Gastrocnemius medialis (tissue), 4 donors: Measurements from ENCODE around the gene MRPL10. TPM values are rescaled to one million over a fixed set of nuclear protein-coding genes. Genes with fewer than 3 reads are reported as not detected.

Source experiments
- ATAC-seq, 2 donors: fragments of 150-250 bp; one replicate each; pipeline ENCODE4 v1.9.1; 2016
- DNase-seq, 2 donors: peaks; one replicate each; pipeline ENCODE4 v3.0.0-alpha.2; 2019
- H3K27ac ChIP-seq, 4 donors: fragments of 200-600 bp; sonication (generic); 1 replicate in 1 of 4; 2 replicates in 3 of 4; pipeline ENCODE4 v1.5.1; 2016 to 2018; ENCODE audit warnings: mild to moderate bottlenecking in 2 of 4, moderate library complexity in 1 of 4
- H3K27me3 ChIP-seq, 3 donors: fragments of 200-600 bp; sonication (generic) in 2 of 3; 1 replicate in 1 of 3; 2 replicates in 2 of 3; pipeline versions ENCODE4 v1.5.1 to v1.6.0; 2016 to 2019; ENCODE audit warnings: mild to moderate bottlenecking in 1 of 3, moderate library complexity in 1 of 3
- H3K36me3 ChIP-seq, 2 donors: fragments of 200-600 bp; sonication (generic) in 1 of 2; one replicate each; pipeline ENCODE4 v1.5.1; 2017 to 2018
- H3K4me1 ChIP-seq, 2 donors: fragments of 200-600 bp; sonication (generic) in 1 of 2; one replicate each; pipeline ENCODE4 v1.5.1; 2016 to 2017; ENCODE audit warnings: mild to moderate bottlenecking in 2 of 2
- H3K4me3 ChIP-seq, 4 donors: fragments of 200-600 bp; sonication (generic) in 3 of 4; 1 replicate in 1 of 4; 2 replicates in 3 of 4; pipeline ENCODE4 v1.5.1; 2016 to 2019; ENCODE audit warnings: mild to moderate bottlenecking in 2 of 4
- H3K9me3 ChIP-seq, 3 donors: fragments of 200-600 bp; sonication (generic) in 2 of 3; 1 replicate in 1 of 3; 2 replicates in 2 of 3; pipeline ENCODE4 v1.5.1; 2016 to 2019
- POLR2A ChIP-seq, 2 donors: fragments of 450-650 bp; IDR thresholded peaks; one replicate each; pipeline ENCODE4 v1.6.1; 2017; ENCODE audit warnings: antibody characterized with exemption in 2 of 2, mild to moderate bottlenecking in 2 of 2, moderate library complexity in 2 of 2
- in situ Hi-C, 4 donors: fragments of 200-750 bp; cut with MboI; loops; one replicate each; pipeline versions ENCODE4 v1.15.0 to v1.8.0; 2017; ENCODE audit warnings: low sequenced_read_pairs in 4 of 4
- intact Hi-C: fragments of 100-400 bp; cut with DNase I; formaldehyde crosslinking; loops from one replicate; pipeline ENCODE4 v1.15.1; 2023; ENCODE audit warnings: low total_unique reads
- total RNA-seq, 4 donors: library from RNA; depleted of rRNA; stranded (reverse); fragments of >200 nt; gene quantifications; one replicate each; pipeline versions ENCODE4 v1.1.0 to v1.2.3, GENCODE V29; 2016
- TF ChIP-seq, protein P1 (sequence below), 5 experiments: fragments of 450-650 bp in 3 of 5; fragments of 200-600 bp in 2 of 5; sonication (generic) in 2 of 5; IDR thresholded peaks in 4 of 5; conservative IDR thresholded peaks in 1 of 5; 1 replicate in 4 of 5; 2 replicates in 1 of 5; pipeline ENCODE4 v1.5.1; 2016 to 2019; ENCODE audit warnings: antibody characterized with exemption in 5 of 5, mild to moderate bottlenecking in 3 of 5, moderate library complexity in 3 of 5

MRPL10 gene
- total RNA-seq, 4 donors from 2014 or later: 38.6 to 76.5 (median 49.6) TPM

DNA sequence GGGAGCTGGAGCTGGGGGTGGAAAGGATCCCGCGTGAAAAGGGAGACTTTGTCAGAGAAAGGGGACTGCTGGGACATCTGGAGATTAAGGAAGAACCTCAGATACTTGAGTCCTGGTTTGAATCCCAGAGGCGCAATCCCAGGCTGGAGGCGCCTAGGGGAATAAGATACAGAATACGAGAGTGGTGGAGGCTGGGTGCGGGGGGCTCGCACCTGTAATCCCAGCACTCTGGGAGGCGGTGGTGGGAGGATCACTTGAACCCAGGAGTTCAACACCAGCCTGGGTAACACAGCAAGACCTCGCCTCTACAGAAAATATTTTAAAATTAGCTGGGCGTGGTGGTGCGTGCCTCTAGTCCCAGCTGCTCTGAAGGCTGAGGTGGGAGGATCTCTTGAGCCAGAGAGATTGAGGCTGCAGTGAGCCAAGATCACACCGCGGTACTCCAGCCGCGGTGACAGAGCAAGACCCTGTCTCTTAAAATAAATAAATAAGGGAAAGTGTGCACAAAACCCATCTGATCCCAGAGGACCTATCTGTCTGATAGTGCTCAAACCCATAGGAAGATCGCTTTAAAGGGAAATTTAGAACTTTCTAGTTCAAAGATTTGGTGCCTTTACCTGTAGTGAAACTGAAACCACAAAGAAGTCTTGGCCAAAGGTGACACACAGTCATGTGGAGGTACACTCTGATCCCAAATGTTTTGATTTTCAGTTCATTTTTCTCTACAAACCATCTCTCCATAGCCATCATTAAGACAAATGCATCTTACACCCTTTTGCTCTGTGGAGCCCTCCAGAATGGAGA, 10.3 kb upstream of the MRPL10 start:
- Histone ChIP-seq H3K36me3 (peaks cover 0 to 11% of the 10 kb centered on the region in 2 donors), H3K9me3 (no peaks in the 10 kb centered on the region), H3K27ac (peak overlapping the region; percentile 77 to 89 (median 83)), H3K27me3 (peaks cover 7 to 22% (median 13%) of the 10 kb centered on the region in 3 donors), H3K4me3 (peak overlapping the region; percentile 83 to 97 (median 90)), H3K4me1 (peaks cover 10 to 13% of the 10 kb centered on the region in 2 donors)
- in situ Hi-C loops (loop anchor here (5.0 to 25.0 kb wide), 5 partner anchors 46 to 296 kb away; partner anchors contain the start of gene PRR15L (in 1 of the 4)), intact Hi-C loops (loop anchor here (1.0 to 10.0 kb wide), 4 partner anchors 49 to 176 kb away; partner anchors contain the start of gene PNPO)
- peak in 1 of 2 donors; percentile 15 for ATAC-seq
- TF ChIP-seq, protein P1, sequence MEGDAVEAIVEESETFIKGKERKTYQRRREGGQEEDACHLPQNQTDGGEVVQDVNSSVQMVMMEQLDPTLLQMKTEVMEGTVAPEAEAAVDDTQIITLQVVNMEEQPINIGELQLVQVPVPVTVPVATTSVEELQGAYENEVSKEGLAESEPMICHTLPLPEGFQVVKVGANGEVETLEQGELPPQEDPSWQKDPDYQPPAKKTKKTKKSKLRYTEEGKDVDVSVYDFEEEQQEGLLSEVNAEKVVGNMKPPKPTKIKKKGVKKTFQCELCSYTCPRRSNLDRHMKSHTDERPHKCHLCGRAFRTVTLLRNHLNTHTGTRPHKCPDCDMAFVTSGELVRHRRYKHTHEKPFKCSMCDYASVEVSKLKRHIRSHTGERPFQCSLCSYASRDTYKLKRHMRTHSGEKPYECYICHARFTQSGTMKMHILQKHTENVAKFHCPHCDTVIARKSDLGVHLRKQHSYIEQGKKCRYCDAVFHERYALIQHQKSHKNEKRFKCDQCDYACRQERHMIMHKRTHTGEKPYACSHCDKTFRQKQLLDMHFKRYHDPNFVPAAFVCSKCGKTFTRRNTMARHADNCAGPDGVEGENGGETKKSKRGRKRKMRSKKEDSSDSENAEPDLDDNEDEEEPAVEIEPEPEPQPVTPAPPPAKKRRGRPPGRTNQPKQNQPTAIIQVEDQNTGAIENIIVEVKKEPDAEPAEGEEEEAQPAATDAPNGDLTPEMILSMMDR (IDR thresholded peaks at IDR 0.05 in 4 of 5, conservative IDR thresholded peaks at IDR 0.05 in 1 of 5): peak in 2 of 5 experiments; percentile 6 to 26
- TF ChIP-seq POLR2A (IDR thresholded peaks at IDR 0.05): no peak
- DNase-seq: no peak

DNA sequence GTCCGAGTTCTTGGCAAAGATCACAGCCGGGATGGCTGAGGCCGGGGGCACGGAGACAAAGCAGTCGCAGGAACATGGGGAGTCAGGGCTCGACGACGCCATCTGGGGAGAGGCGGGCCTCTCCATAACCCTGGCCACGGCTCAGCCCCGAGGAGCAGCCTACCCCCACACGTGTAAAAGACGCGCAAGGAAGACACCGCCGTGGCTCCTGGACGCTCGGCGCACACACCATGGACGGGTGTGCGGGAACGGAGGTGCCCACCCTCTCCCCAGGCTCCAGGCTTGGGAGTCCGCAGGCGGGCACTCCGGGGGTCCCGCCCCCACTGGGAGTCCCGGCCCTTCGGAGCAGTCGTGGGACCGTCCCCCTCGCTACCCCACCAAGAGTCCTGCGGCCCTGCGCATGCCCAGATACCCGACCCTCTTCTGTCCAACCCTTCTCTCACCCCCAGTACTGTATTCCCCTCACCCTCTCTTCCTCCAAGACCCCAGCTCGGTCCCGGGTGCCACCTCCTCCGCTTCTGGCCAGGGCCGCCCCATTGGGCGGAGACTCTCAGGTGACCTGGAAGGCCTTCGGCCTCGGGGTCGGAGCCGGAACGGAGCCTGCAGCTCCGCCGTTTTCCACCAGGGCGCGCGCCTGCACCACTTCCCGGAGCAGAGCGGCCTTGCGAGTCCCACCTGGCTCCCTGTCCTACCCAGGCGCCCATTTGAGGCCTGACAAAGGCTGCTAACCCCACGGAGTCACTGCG, 9.6 kb upstream of the MRPL10 start, which contains the start of gene SCRN2:
SCRN2 (minus strand) TSS at position 532 of the 746 bp plus-strand sequence; CDS start at position 102, 430 bp downstream.
- H3K4me3 ChIP-seq: peak within 1 kb of the TSS; percentile 83 to 97 (median 90)
- DNase-seq (peak; percentile 75 to 89), ATAC-seq (peak; percentile 90 to 96)
- peak within 1 kb of the TSS; percentile 77 to 89 (median 83) for H3K27ac ChIP-seq
- H3K4me1 ChIP-seq: peaks cover 10 to 13% of the 10 kb centered on the region in 2 donors
- in situ Hi-C loops (loop anchor here (5.0 to 25.0 kb wide), 5 partner anchors 46 to 296 kb away; partner anchors contain the start of gene PRR15L (in 1 of the 4)), intact Hi-C loops (loop anchor here (1.0 to 10.0 kb wide), 4 partner anchors 49 to 176 kb away; partner anchors contain the start of gene PNPO)
- no peaks in the 10 kb centered on the region for H3K9me3 ChIP-seq
- peaks cover 0 to 14% (median 6%) of the 10 kb centered on the region in 3 donors for H3K27me3 ChIP-seq
- peaks cover 0 to 11% of the 10 kb centered on the region in 2 donors for H3K36me3 ChIP-seq
- TF ChIP-seq, protein P1 (IDR thresholded peaks at IDR 0.05 in 4 of 5, conservative IDR thresholded peaks at IDR 0.05 in 1 of 5): peak; percentile 96 to 99 (median 98)
- TF ChIP-seq POLR2A (IDR thresholded peaks at IDR 0.05): no peak

DNA sequence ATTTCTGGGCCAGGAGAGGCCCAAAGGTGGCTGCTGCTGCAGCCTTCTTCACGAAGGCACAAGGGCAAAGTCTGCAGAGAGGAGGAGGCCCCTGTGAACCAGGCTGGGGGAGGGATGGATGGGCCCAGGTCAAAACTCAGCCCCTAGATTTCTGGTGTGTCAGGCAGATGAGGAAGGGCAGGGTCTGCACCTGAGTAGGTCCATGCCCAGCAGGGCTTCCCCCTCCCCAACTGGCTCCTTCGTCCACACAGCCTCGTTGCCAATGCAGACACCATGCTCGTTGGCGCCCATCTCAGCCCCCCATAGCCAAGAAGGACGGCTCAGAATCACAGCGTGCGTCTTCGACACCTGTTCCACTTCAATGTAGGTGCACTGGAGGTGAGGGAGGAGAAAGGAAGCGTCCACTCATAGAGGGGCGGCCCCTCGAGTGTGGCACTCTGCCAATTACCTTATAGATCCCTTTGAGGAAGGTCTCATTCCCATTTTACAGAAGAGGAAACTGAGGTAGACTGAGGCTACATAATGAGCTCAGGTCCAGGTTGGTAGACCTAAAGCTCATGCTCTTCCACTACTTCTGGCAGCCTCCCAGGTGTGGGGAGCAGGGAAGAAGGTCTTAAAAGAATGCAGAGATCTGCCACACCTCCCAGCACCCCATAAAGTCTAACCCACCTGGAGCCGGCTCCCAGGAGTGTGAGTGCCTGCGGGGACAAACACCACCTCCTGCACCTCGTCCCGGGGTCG, 8.8 kb upstream of the MRPL10 start:
- Histone ChIP-seq H3K9me3 (no peaks in the 10 kb centered on the region), H3K4me3 (peak overlapping the region; percentile 83 to 97 (median 90)), H3K36me3 (peaks cover 0 to 11% of the 10 kb centered on the region in 2 donors), H3K27ac (peak overlapping the region; percentile 77 to 89 (median 83)), H3K27me3 (peaks cover 0 to 7% (median 0%) of the 10 kb centered on the region in 3 donors), H3K4me1 (peaks cover 10 to 13% of the 10 kb centered on the region in 2 donors)
- TF ChIP-seq, protein P1 (IDR thresholded peaks at IDR 0.05 in 4 of 5, conservative IDR thresholded peaks at IDR 0.05 in 1 of 5): no peak
- TF ChIP-seq POLR2A (IDR thresholded peaks at IDR 0.05): no peak
- intact Hi-C loops (loop anchor here (5.0 to 10.0 kb wide), 2 partner anchors 105 to 177 kb away; partner anchors contain the start of gene PNPO), in situ Hi-C loops (loop anchor here (5.0 to 25.0 kb wide), 5 partner anchors 47 to 297 kb away; partner anchors contain the start of gene PRR15L (in 1 of the 4))
- no peak for ATAC-seq
- no peak for DNase-seq

DNA sequence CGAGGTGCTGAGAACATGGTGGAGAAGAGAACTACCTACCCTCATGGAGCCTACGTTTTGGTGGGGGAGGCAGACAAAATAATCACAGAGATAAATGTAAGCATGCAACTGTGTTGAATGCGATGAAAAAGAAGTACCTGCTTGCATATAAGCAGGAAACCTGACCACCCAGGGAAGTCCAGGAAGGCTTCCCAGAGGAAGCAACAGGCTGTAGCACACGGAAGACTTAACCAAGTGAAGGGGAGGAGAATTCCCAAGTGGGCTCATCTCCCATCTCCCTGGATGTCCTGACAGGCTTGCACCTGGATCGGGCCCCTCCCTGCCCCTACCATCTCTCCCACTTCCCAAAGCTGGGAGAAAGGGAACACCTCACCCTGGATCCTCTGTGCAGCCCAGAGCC, 7.7 kb upstream of the MRPL10 start:
- ATAC-seq: no peak
- Histone ChIP-seq H3K27ac (no peak overlapping the region), H3K9me3 (no peaks in the 10 kb centered on the region), H3K4me3 (no peak overlapping the region), H3K27me3 (peaks cover 0 to under 1% (median 0%) of the 10 kb centered on the region in 3 donors), H3K4me1 (peaks cover 10 to 13% of the 10 kb centered on the region in 2 donors), H3K36me3 (peaks cover 0 to 11% of the 10 kb centered on the region in 2 donors)
- TF ChIP-seq, protein P1 (IDR thresholded peaks at IDR 0.05 in 4 of 5, conservative IDR thresholded peaks at IDR 0.05 in 1 of 5): no peak
- TF ChIP-seq POLR2A (IDR thresholded peaks at IDR 0.05): no peak
- in situ Hi-C loops (loop anchor here in 1 of 4 donors (25.0 kb wide), 1 partner anchor 298 kb away; no protein-coding TSS in a partner anchor), intact Hi-C loops (no loop called here)
- DNase-seq: no peak
